ENCODE results near the gene C5orf34.
"Not testable (repeated sequence)": the region's sequence is repeated elsewhere in the genome, so short reads cannot be mapped to it uniquely, and the experiment has no call there.

The C5orf34 gene

GRCh38 chr5:43469671-43470391 is 45.1 kb downstream of the C5orf34 start:
- no peak overlapping the region for H3K27ac ChIP-seq (ENCODE audit: low read depth, low read length)
- no peaks in the 10 kb centered on the region for H3K27me3 ChIP-seq (ENCODE audit: low read length)
- H3K9ac ChIP-seq (ENCODE audit: low read length): no peak overlapping the region
- no peak overlapping the region for H3K4me2 ChIP-seq (ENCODE audit: low read depth, low read length, poor library complexity, severe bottlenecking)
- H3K9me3 ChIP-seq (ENCODE audit: insufficient read depth, low read length): 0 out of 2 replicates have a peak, but pooled peaks cover 5% of the 10 kb centered on the region
- peaks cover 8% of the 10 kb centered on the region for H3K79me2 ChIP-seq (ENCODE audit: insufficient read depth, low read length)
- TF ChIP-seq CTCF (IDR thresholded peaks at IDR 0.05; ENCODE audit: insufficient read depth, low read length, poor library complexity, severe bottlenecking) (no peak), EZH2phosphoT487 (conservative IDR thresholded peaks at IDR 0.05; ENCODE audit: low read length) (no peak)
- H3K36me3 ChIP-seq (ENCODE audit: low read length): peaks cover 27% of the 10 kb centered on the region
- no peak overlapping the region for H2AFZ ChIP-seq (ENCODE audit: low read depth, low read length, severe bottlenecking)
- H4K20me1 ChIP-seq (ENCODE audit: low read depth, low read length): no peaks in the 10 kb centered on the region
- H3K4me3 ChIP-seq (ENCODE audit: insufficient read depth, low read length, poor library complexity, severe bottlenecking): no peak overlapping the region
- peaks cover 7% of the 10 kb centered on the region; the same call in 1 of the 2 replicates for H3F3A ChIP-seq (ENCODE audit: insufficient read depth)
- no peaks in the 10 kb centered on the region for H3K9me2 ChIP-seq (replicated peaks; ENCODE audit: insufficient read depth, low read length)

DNA sequence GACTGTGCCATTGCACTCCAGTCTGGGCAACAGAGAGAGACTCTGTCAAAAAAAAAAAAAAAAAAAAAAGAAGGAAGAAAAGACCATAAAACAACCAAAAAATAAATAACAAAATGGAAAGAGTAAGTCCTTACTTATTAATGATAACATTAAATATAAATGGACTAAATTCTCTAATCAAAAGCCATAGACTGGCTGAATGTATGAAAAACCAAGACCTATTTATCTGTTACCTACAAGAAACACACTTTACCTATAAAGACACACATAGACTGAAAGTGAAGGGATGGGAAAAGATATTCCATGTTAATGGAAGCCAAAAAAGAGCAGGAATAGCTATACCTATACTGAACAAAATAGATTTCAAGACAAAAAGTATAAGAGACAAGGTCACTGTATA is 47.8 kb downstream of the C5orf34 start:
- Histone ChIP-seq H3K36me3 (ENCODE audit: low read length) (peaks cover 23% of the 10 kb centered on the region), H3F3A (ENCODE audit: insufficient read depth) (peaks cover 7% of the 10 kb centered on the region; the same call in 1 of the 2 replicates), H3K79me2 (ENCODE audit: insufficient read depth, low read length) (peaks cover 4% of the 10 kb centered on the region), H3K4me3 (ENCODE audit: insufficient read depth, low read length, poor library complexity, severe bottlenecking) (no peak overlapping the region), H4K20me1 (ENCODE audit: low read depth, low read length) (no peaks in the 10 kb centered on the region), H3K4me2 (ENCODE audit: low read depth, low read length, poor library complexity, severe bottlenecking) (no peak overlapping the region), H2AFZ (ENCODE audit: low read depth, low read length, severe bottlenecking) (no peak overlapping the region), H3K27ac (ENCODE audit: low read depth, low read length) (no peak overlapping the region), H3K27me3 (ENCODE audit: low read length) (no peaks in the 10 kb centered on the region), H3K9me2 (replicated peaks; ENCODE audit: insufficient read depth, low read length) (no peaks in the 10 kb centered on the region), H3K9me3 (ENCODE audit: insufficient read depth, low read length) (0 out of 2 replicates have a peak, but pooled peaks cover 5% of the 10 kb centered on the region), H3K9ac (ENCODE audit: low read length) (no peak overlapping the region)
- TF ChIP-seq CTCF (IDR thresholded peaks at IDR 0.05; ENCODE audit: insufficient read depth, low read length, poor library complexity, severe bottlenecking) (no peak), EZH2phosphoT487 (conservative IDR thresholded peaks at IDR 0.05; ENCODE audit: low read length) (no peak)

DNA sequence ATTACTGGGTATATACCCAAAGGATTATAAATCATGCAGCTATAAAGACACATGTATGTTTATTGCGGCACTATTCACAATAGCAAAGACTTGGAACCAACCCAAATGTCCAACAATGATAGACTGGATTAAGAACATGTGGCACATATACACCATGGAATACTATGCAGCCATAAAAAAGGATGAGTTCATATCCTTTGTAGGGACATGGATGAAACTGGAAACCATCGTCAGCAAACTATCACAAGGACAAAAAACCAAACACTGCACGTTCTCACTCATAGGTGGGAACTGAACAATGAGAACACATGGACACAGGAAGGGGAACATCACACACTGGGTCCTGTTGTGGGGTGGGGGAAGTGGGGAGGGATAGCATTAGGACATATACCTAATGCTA is 49.5 kb downstream of the C5orf34 start:
- not testable (repeated sequence) for H3K9me3 ChIP-seq (ENCODE audit: insufficient read depth, low read length); H3F3A ChIP-seq (ENCODE audit: insufficient read depth); H3K79me2 ChIP-seq (ENCODE audit: insufficient read depth, low read length); H2AFZ ChIP-seq (ENCODE audit: low read depth, low read length, severe bottlenecking); H3K4me3 ChIP-seq (ENCODE audit: insufficient read depth, low read length, poor library complexity, severe bottlenecking); H3K27ac ChIP-seq (ENCODE audit: low read depth, low read length); H3K4me2 ChIP-seq (ENCODE audit: low read depth, low read length, poor library complexity, severe bottlenecking); H3K9me2 ChIP-seq (replicated peaks; ENCODE audit: insufficient read depth, low read length); H4K20me1 ChIP-seq (ENCODE audit: low read depth, low read length); H3K27me3 ChIP-seq (ENCODE audit: low read length); H3K9ac ChIP-seq (ENCODE audit: low read length)
- H3K36me3 ChIP-seq (ENCODE audit: low read length): peaks cover 16% of the 10 kb centered on the region

DNA sequence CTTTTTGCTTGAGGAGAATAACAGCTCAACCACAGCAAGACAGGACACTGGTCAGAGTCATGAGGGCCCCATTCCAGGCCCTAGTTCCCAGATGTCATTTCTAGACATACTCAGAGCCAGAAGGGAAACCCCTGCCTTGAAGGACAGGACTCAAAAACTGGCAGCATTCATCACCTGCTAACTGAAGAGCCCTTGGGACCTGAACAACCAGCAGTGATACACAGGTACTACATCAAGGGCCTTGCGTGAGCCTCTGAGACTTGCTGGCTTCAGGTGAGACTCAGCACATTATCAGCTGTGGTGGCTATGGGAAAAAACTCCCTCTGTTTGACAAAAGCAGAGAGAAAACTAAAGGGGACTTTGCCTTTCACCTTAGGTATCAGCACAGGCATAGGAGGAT is 53.9 kb downstream of the C5orf34 start:
- Histone ChIP-seq H3K9me2 (replicated peaks; ENCODE audit: insufficient read depth, low read length) (no peaks in the 10 kb centered on the region), H3K9me3 (ENCODE audit: insufficient read depth, low read length) (0 out of 2 replicates have a peak, but pooled peaks cover 2% of the 10 kb centered on the region), H3F3A (ENCODE audit: insufficient read depth) (no peaks in the 10 kb centered on the region), H3K27me3 (ENCODE audit: low read length) (no peaks in the 10 kb centered on the region), H3K4me2 (ENCODE audit: low read depth, low read length, poor library complexity, severe bottlenecking) (no peak overlapping the region), H3K27ac (ENCODE audit: low read depth, low read length) (no peak overlapping the region), H3K79me2 (ENCODE audit: insufficient read depth, low read length) (no peaks in the 10 kb centered on the region), H3K4me3 (ENCODE audit: insufficient read depth, low read length, poor library complexity, severe bottlenecking) (no peak overlapping the region), H3K9ac (ENCODE audit: low read length) (no peak overlapping the region), H4K20me1 (ENCODE audit: low read depth, low read length) (no peaks in the 10 kb centered on the region), H3K36me3 (ENCODE audit: low read length) (peaks cover 13% of the 10 kb centered on the region), H2AFZ (ENCODE audit: low read depth, low read length, severe bottlenecking) (no peak overlapping the region)
- no peak for TF ChIP-seq EZH2phosphoT487 (conservative IDR thresholded peaks at IDR 0.05; ENCODE audit: low read length)
- TF ChIP-seq CTCF (IDR thresholded peaks at IDR 0.05; ENCODE audit: insufficient read depth, low read length, poor library complexity, severe bottlenecking): no peak
